ENCODE data around the gene GPX4. TPM values are rescaled to one million over a fixed set of nuclear protein-coding genes. Genes with fewer than 3 reads are reported as not detected.

GPX4 gene
- total and polyA plus RNA-seq, 2 of the 13 experiments (the other 11 are each of a cell fraction or from before 2014, with no cell fraction given), result 535 to 613 TPM

- TF ChIP-seq KIAA2018 (CRISPR knock-in tag; IDR thresholded peaks at IDR 0.05; ENCODE audit: borderline replicate concordance), result no peak
- TF ChIP-seq KDM3A (CRISPR knock-in tag; IDR thresholded peaks at IDR 0.05; ENCODE audit: low read depth), result 0 out of 2 replicates have a peak, but pooled peaks have one; percentile 28
- 0 out of 2 replicates have a peak, but pooled peaks have one; percentile 54 for TF ChIP-seq HNRNPL (IDR thresholded peaks at IDR 0.05; ENCODE audit: low read depth, low read length)
- TF ChIP-seq ZNF281 (CRISPR knock-in tag; IDR thresholded peaks at IDR 0.05; ENCODE audit: borderline replicate concordance), result peak; percentile 78; the same call in 1 of the 2 replicates
- TF ChIP-seq NR1H2 (CRISPR knock-in tag; IDR thresholded peaks at IDR 0.05; ENCODE audit: borderline replicate concordance, low read depth), result no peak
- TF ChIP-seq KDM2A (CRISPR knock-in tag; IDR thresholded peaks at IDR 0.05; ENCODE audit: borderline replicate concordance, low read depth), result peak; percentile 36; the same call in 1 of the 2 replicates
- TF ChIP-seq ATRX (CRISPR knock-in tag; IDR thresholded peaks at IDR 0.05; ENCODE audit: borderline replicate concordance), result no peak
- no peak for TF ChIP-seq NFATC3 (CRISPR knock-in tag; IDR thresholded peaks at IDR 0.05)
- TF ChIP-seq ZNF446 (CRISPR knock-in tag; IDR thresholded peaks at IDR 0.05), result no peak
- no peak for TF ChIP-seq CAMTA2 (CRISPR knock-in tag; IDR thresholded peaks at IDR 0.05; ENCODE audit: borderline replicate concordance)
- TF ChIP-seq ZBTB33 (CRISPR knock-in tag; IDR thresholded peaks at IDR 0.05), result peak; percentile 93
- TF ChIP-seq, protein P1, sequence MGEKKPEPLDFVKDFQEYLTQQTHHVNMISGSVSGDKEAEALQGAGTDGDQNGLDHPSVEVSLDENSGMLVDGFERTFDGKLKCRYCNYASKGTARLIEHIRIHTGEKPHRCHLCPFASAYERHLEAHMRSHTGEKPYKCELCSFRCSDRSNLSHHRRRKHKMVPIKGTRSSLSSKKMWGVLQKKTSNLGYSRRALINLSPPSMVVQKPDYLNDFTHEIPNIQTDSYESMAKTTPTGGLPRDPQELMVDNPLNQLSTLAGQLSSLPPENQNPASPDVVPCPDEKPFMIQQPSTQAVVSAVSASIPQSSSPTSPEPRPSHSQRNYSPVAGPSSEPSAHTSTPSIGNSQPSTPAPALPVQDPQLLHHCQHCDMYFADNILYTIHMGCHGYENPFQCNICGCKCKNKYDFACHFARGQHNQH (CRISPR knock-in tag; IDR thresholded peaks at IDR 0.05), result 0 out of 2 replicates have a peak, but pooled peaks have one; percentile 16
- no peak for TF ChIP-seq KDM5A (IDR thresholded peaks at IDR 0.05; ENCODE audit: borderline replicate concordance, low read length)
- no peak for TF ChIP-seq ZNF660 (CRISPR knock-in tag; IDR thresholded peaks at IDR 0.05; ENCODE audit: borderline replicate concordance, low read depth)
These were observed 51.0 kb downstream of the GPX4 start (continued) for GRCh38 chr19:1154731-1155351.
